HEK293 (cell line): ENCODE results near the gene IFNG.

ENCODE experiments used
- CTCF ChIP-seq: fragments of 450-650 bp; formaldehyde crosslinking; IDR thresholded peaks from 2 replicates; pipeline ENCODE4 v1.5.1; 2016; ENCODE audit warnings: missing biosample characterization, missing genetic modification characterization
- FEZF1 ChIP-seq: fragments of 450-650 bp; formaldehyde crosslinking; IDR thresholded peaks from 2 replicates; pipeline ENCODE4 v1.5.1; 2016; ENCODE audit warnings: missing biosample characterization, missing genetic modification characterization
- SP2 ChIP-seq: fragments of 450-650 bp; formaldehyde crosslinking; IDR thresholded peaks from 2 replicates; pipeline ENCODE4 v1.5.1; 2016; ENCODE audit warnings: missing biosample characterization, missing genetic modification characterization
- ZFHX2 ChIP-seq: fragments of 450-650 bp; formaldehyde crosslinking; conservative IDR thresholded peaks from 2 replicates; pipeline ENCODE4 v1.5.1; 2016; ENCODE audit warnings: missing biosample characterization, missing genetic modification characterization
- ZNF24 ChIP-seq: fragments of 450-650 bp; formaldehyde crosslinking; IDR thresholded peaks from 2 replicates; pipeline ENCODE4 v1.5.1; 2016; ENCODE audit warnings: missing biosample characterization, missing genetic modification characterization
- ZNF416 ChIP-seq: fragments of 450-650 bp; formaldehyde crosslinking; IDR thresholded peaks from 2 replicates; pipeline ENCODE4 v1.5.1; 2016; ENCODE audit warnings: missing biosample characterization, missing genetic modification characterization
- ZNF433 ChIP-seq: fragments of 450-650 bp; formaldehyde crosslinking; IDR thresholded peaks from 2 replicates; pipeline ENCODE4 v1.5.1; 2016; ENCODE audit warnings: missing biosample characterization, missing genetic modification characterization, low read depth

- TF ChIP-seq ZNF24 (tag by site-specific recombination) (no peak), FEZF1 (tag by site-specific recombination) (no peak), ZNF416 (no peak), SP2 (tag by site-specific recombination) (no peak), ZNF433 (no peak), CTCF (tag by site-specific recombination) (no peak), ZFHX2 (tag by site-specific recombination) (no peak)
Observed at GRCh38 chr12:68137335-68137830, 22.2 kb downstream of the IFNG start.
